ENCODE measurements around the gene TNFRSF19.

Gene TNFRSF19

DNA sequence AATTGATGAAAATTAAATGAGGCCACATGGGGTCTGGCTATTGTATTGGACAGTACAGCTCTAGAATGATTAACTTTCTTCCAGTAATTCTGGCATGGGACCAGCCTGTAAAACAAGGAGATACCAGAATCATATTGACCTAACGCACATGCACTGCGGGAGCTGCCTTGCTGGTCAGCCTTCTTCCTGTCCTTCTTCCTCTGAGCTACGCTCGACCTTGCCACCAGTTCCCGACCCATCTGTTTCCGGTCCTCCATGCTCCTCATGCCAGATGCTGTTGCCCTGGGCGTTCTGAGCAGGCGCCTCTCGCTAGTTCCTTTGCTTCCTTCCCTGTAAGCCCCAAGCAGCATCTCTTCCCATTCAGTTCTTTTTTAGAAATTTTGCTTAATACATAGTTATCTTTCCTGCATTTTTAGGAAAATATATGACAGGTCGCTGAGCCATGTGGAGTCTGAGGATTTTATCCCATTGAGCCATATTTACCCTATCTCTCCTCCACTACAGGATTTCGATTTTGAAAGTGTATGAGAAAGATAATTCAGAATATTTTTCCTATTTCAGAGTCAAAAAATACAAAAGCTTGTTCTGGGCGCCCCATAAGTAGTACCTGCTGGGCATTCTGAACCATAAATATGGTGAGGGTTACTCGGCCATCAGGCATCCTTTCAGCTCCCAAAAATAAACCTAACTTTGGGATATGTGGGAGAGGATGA, 38.6 kb downstream of the TNFRSF19 start:
- no peak for DNase-seq

DNA sequence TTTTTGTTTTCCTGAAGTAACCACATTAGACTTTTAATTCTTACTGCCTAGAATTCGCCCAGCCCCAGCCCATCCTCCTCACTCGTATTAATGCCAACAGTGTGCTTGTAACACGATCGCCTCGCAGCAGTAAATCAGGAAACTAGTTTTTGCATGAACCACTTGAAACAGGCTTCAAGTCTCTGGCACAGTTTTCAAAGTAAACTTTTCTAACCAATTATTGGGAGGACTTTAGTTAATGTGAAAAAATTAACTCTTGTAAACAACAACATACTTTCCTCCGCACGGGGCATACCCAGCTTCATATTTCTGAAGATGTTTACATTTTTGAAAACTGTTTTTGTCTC, 39.2 kb downstream of the TNFRSF19 start:
- no peak for DNase-seq

DNA sequence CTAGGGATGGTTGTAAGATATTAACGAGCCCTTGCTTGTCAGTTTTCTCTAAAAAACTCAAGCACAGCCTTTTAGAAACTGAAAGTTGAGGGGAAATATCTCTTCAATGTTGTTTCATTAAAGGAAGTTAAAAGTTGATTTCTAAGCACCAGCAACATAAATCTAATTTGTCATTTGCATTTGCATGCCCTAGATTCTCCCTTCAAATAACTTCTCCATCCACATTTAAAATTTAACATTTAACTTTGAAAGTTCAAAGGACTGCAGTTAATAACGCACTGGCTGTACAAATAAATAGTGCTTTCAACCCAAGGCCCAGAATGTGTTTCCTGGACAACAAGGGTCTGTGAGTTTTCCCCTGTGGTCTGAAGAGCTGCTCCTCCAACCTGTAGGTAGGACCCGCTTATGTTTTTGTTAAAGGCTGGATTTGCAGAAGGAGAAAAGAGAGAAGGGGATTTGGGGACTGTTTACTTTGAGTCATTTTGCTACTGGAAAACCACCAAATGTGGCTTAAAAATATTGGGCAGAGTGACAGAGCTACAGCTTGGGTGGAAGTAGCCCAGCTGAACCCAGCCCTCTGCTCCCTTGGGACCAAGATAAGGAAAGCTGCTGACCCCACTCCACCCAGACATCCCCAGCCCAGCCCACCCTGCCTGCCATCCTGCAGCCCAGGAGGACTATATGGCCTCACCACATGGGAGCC, 39.8 kb downstream of the TNFRSF19 start:
- DNase-seq: no peak

DNA sequence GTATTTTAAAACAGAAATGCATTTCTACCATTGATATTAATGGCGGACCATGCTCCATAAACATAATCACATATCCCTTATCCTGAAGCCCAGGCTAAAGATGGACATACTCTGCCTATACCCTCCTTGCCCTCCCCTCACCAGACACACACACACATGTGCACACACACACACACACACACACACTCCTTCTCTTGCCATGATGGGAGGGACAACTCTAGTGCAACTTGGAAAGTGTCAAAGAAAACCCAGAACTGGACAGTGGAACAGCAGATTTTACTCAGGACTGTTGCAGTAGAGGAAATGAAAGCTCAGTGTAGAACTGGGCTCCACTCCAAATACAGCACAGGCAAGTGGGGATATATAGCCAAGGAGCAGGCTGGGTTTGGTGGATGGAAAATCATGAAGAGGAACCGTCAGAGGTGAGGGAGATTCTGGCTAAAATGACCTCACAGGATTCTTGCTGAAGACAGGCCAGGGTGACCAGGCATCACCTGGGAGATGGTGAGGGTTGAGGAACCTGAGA, 40.8 kb downstream of the TNFRSF19 start:
- DNase-seq: no peak

DNA sequence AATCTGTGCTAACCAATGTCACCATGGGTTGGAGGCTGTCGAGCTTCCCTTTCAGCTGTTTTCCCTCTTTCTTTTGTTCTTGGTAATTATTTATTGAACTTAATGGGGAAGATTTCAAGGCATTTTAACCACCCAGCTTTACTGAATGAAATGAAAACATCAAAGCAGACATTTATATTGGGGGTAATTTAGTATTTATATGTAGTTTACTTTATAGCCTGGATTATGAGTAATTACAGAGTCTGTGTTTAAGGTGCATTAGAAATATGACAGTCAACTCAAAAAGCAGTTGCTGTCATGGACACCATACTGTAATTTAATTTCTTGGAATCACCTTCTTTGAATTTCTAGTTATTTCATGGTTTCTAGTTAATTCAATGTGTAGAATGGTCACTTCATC, 42.0 kb downstream of the TNFRSF19 start:
- no peak for DNase-seq

- DNase-seq: no peak
These were observed 42.5 kb downstream of the TNFRSF19 start for GRCh38 chr13:23612731-23613130.

GRCh38 chr13:23613596-23613995, 43.4 kb downstream of the TNFRSF19 start:
- DNase-seq: no peak

DNA sequence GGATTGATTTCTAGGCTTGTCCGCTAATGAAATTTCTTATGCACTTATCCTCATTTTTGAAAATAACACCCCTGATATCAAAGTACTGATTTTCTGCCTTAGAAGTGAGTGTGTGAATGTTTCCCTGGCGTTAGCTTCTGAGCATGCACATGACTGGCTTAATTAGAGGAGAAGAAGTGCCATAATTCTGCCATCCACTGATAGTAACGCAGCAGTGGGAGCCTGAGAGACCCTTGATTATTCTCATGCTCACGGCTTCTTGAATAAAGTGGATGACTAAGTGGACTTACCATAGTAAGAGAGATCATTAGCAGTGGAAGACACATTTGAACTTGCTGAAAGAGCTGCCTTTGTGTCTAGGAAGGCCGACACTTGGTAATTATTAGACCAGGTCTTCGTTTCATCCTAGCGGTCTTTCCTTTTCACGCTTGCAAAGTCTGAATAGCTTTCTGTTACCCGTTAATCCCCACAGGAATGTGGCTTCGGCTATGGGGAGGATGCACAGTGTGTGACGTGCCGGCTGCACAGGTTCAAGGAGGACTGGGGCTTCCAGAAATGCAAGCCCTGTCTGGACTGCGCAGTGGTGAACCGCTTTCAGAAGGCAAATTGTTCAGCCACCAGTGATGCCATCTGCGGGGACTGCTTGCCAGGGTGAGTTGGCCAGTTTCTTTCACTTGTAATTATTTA, 45.3 kb downstream of the TNFRSF19 start:
- DNase-seq: no peak

DNA sequence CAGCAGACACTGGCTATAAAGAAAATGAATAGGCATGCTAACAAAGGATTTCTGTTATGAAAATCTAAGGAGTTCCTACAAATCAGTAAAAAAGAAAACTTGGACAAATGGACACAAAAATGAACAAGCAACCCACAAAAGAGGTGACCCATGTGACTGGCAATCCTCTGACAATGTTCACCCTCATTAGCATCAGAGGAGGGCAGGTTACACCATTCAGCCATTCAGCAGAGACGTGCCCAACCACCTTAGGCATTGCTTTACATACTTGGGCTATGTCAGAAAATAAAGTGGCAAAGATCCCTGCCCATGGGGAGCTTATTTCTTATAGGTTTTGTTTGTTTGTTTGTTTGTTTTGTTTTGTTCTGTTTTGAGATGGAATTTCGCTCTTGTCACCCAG, 46.0 kb downstream of the TNFRSF19 start:
- no peak for DNase-seq

DNA sequence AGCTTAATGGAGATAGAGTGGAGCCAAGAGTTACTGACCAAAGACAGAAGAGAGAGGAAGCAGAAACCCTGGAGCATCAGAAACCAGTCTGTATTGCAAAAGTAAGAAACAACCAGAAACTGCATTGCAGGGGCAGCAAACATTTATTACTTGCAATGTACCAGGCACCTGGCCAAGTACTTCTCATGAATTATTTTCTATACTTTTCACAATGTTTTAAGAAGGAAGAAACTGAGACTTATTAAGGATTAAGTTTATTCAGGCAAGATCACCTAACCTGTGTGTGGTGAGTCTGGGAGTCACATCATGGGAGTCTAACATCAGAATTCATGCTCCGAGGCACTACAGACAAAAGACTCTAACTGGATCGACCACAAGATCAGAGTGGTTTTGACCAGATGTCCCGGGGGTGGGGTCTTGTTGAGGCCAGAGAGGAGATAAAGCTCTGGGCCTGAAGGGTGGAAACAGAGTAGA, 47.4 kb downstream of the TNFRSF19 start:
- DNase-seq: no peak

GRCh38 chr13:23618341-23618740, 48.1 kb downstream of the TNFRSF19 start:
- no peak for DNase-seq

- DNase-seq: no peak
These were observed 49.0 kb downstream of the TNFRSF19 start for GRCh38 chr13:23619068-23619855.

DNA sequence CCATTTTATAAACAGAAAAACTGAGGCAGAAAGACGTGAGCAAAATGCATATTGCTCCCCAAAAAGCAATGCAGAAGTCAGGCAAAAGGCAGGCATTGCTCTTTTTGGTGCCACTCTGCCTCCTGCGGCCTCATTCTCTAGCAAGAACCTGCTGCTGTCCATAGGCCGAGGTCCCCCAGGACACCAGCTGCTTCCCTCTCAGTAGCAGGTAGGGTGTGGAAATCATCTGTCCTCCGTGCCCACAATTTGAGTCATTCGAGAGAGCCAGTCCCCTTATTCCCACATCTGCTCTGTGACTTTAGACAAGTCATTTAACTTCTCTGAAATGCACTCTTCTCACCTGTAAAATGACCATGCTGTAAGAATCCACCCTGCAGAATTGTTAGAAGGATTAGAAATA, 50.0 kb downstream of the TNFRSF19 start:
- no peak for DNase-seq

- no peak for DNase-seq
These were observed 50.6 kb downstream of the TNFRSF19 start for GRCh38 chr13:23620613-23621315.

GRCh38 chr13:23621316-23621645, 51.1 kb downstream of the TNFRSF19 start:
- DNase-seq: no peak

DNA sequence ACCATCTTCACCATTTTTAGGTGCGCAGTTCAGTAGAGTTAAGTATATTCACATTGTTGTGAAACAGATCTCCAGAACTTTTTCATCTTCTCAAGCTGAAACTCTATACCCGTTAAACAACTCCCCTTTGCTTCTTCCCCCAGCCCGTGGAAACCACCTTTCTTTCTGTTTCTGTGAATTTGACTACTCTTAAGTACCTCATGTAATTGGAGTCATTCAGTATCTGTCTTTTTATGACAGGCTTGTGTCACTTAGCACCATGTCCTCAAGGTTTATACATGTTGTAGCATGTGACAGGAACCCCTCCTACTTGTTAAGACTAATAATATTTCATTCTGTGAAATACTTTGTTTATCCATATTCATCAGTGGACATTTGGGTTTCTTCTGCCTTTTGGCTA, 52.8 kb downstream of the TNFRSF19 start:
- no peak for DNase-seq

GRCh38 chr13:23623394-23623793, 53.2 kb downstream of the TNFRSF19 start:
- no peak for DNase-seq

DNA sequence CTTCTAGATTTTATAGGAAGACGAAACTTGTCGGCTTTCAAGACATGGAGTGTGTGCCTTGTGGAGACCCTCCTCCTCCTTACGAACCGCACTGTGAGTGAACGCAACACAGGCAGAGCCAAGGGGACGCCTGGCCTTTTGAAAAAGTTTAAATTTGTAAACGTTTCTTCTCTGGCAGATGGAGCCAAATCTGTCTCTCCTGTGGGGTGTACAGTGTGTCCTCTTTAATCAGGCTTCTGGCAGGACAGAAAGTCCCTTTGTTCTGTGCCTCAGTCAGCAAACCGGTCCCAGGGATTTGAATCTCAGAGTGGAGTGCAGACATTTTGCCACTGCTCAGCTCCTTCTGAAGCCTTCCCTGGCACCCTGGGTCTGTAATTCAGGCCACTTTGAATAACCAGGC, 56.5 kb downstream of the TNFRSF19 start:
- no peak for DNase-seq

DNA sequence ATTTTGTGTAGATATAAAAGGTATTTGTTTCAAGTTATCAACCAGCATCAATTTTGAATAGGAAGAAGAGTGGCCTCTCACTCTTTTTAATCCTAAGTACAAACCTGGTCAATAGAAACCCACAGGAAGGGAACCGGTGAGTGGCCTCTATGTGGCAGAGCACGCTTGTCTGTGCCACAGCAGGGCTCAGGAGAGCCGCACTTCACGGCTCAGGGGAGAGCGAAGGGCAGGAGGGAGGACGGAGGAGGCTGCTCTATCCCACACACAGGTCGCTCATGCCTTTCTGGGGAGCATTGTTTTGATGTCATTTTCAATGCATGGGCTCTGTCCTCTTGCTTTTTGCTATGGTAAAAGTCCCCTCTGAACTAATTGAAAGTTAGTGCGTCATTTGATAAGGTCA, 57.2 kb downstream of the TNFRSF19 start:
- DNase-seq: no peak

GRCh38 chr13:23628250-23628649, 58.0 kb downstream of the TNFRSF19 start:
- DNase-seq: no peak

- DNase-seq: no peak
These were observed 58.8 kb downstream of the TNFRSF19 start for GRCh38 chr13:23628765-23629565.
